GM12892 (cell line): ENCODE measurements around the gene NUBP2.

Experiments
- POLR2A ChIP-seq: IDR thresholded peaks from 2 replicates; pipeline ENCODE4 v1.6.1; 2011; ENCODE audit warnings: low read depth, low read length, control low read depth
- TAF1 ChIP-seq: IDR thresholded peaks from 2 replicates; pipeline ENCODE4 v1.6.1; 2011; ENCODE audit warnings: low read depth, mild to moderate bottlenecking, control low read depth, low read length, borderline replicate concordance

GRCh38 chr16:1762879-1763520 is 19.8 kb upstream of the NUBP2 start:
- no peak for TF ChIP-seq POLR2A
- TF ChIP-seq TAF1, result no peak
